ENCODE data around the gene HOXD10.

HOXD10 gene

DNA sequence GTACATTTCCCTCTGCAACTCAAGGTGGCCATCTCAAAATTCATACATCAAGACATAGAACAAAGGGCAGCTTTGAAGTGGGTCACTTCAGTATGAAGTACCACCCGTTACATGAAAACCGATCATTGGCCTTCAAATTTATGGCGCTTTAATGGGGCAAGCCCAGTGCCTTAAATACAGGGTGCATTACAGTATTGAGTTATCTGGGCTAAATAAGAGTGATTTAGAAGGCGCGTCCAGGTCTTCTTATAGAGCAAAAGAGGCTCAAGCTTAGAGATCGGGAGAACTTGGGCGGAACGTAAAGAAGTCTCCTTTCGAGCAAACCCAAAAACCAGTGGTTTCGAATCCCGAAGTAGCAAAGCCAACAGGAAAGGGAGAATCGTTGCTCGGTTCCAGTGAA is 47.6 kb downstream of the HOXD10 start:
- TF ChIP-seq, protein P1, sequence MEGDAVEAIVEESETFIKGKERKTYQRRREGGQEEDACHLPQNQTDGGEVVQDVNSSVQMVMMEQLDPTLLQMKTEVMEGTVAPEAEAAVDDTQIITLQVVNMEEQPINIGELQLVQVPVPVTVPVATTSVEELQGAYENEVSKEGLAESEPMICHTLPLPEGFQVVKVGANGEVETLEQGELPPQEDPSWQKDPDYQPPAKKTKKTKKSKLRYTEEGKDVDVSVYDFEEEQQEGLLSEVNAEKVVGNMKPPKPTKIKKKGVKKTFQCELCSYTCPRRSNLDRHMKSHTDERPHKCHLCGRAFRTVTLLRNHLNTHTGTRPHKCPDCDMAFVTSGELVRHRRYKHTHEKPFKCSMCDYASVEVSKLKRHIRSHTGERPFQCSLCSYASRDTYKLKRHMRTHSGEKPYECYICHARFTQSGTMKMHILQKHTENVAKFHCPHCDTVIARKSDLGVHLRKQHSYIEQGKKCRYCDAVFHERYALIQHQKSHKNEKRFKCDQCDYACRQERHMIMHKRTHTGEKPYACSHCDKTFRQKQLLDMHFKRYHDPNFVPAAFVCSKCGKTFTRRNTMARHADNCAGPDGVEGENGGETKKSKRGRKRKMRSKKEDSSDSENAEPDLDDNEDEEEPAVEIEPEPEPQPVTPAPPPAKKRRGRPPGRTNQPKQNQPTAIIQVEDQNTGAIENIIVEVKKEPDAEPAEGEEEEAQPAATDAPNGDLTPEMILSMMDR (IDR thresholded peaks at IDR 0.05; ENCODE audit: low read depth, low read length), result no peak
- H3K4me3 ChIP-seq (ENCODE audit: low read depth, low read length), result no peak overlapping the region

DNA sequence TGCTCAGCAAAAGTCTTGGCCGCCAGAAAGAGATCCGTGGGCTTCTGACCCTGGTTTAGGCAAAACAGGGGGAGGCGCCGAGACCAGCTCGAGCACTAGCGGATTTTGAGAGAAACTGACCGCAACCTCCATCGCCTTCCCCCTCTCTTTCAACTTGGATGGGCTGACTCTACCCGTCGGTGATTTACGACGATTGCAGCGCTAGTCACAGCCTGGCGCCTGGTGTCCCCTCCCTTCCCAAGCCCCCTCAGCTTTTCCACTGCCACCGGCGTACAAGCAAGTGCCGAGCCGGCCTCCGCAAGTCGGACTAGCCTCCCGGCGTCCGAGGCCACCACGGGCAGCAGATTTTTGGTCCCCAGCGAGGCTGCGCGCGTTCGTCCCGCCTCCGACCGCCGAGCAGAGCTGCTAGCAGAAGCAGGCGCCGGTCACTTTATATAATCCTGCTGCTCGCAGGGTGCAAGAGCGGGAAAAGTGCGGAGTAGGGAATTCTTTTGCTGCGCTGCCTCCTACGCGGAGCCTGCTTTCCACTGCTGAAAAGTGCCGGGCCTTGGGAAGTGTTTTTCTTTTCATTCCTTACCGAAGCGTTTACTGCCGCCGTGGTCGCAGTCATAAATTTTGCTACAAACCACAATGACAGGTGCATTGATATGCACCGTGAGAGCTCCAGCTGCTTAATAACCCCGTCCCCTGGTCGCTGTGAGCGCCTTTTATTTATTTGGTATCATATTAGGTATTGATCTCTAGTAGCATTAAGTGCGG is 48.2 kb downstream of the HOXD10 start:
- TF ChIP-seq, protein P1 (IDR thresholded peaks at IDR 0.05; ENCODE audit: low read depth, low read length), result no peak
- H3K4me3 ChIP-seq (ENCODE audit: low read depth, low read length), result no peak overlapping the region

DNA sequence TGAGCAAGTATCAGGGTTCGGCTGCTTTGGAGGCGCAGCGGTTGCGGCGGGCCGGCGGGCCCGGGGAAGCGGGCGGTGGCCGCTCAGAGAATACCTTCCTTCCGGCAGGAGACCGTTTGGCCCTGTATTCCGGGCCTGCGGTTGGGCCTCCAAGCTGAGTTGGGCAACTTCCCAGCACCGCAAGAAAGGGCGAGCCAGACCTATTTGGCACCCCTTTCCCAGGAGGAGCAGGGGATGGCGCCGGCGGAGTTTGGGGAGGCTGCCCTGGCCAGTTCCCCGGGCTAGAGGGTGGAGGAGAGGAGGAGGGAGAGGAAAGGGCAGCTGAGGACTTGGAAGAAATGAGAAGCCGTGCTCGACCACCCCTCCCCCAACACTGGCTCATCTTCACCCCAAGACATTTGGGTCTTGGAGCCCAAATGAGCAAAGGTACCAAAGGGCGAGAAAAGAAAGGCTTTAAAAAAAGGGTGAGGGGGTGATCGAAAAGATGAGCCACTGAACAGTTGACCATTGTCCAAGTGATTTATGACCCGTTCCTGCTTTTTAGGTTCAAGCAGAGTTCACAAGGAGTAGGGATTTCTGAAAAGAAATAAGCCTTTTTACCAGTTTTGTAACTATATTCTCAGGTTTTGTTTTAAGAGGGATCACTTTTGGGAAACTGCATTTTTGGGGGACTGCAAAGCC is 48.9 kb downstream of the HOXD10 start:
- H3K4me3 ChIP-seq (ENCODE audit: low read depth, low read length), result no peak overlapping the region

DNA sequence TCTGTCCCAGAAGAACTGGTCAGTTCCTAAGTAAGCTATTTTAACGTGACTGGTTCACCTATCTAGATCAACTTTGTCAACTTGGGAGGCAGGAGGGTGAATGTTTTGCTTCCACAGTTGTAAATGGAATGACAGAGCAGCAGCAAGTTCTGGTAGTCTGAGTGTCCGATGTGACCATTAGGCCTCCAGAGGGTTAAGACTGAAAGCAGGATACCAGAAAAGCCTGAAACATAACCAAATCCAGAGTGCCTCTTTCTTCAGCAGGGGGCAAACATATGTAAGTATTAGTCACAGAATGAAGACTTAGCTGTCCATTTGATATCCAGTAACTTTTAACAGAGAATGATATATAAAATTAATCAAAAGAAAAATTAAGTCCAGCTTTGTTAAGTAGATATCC is 49.7 kb downstream of the HOXD10 start:
- TF ChIP-seq, protein P1 (IDR thresholded peaks at IDR 0.05; ENCODE audit: low read depth, low read length), result no peak
- H3K4me3 ChIP-seq (ENCODE audit: low read depth, low read length), result no peak overlapping the region

More for the DNA sequence above, 48.9 kb downstream of the HOXD10 start:
- TF ChIP-seq, protein P1 (IDR thresholded peaks at IDR 0.05; ENCODE audit: low read depth, low read length), result no peak

DNA sequence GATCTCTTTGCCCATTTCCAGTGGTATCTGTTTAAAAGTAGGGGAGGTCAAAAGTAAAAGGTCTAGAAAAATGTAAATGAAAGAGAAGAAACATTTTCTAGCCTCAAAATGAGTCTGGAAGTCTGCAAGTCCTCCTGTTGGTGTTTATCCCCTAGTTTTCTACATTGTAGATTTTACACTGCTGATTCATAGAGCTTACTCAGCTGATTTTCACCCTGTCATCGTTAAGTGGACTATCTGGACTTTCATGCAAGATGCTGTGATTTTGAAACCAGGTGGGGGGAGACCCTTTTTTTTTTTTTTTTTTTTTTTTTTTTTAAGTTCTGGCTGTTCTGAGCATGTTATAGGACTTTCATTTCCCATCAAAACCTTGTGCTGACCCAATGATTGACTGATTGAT is 50.8 kb downstream of the HOXD10 start:
- H3K4me3 ChIP-seq (ENCODE audit: low read depth, low read length), result no peak overlapping the region
- TF ChIP-seq, protein P1 (IDR thresholded peaks at IDR 0.05; ENCODE audit: low read depth, low read length), result no peak

DNA sequence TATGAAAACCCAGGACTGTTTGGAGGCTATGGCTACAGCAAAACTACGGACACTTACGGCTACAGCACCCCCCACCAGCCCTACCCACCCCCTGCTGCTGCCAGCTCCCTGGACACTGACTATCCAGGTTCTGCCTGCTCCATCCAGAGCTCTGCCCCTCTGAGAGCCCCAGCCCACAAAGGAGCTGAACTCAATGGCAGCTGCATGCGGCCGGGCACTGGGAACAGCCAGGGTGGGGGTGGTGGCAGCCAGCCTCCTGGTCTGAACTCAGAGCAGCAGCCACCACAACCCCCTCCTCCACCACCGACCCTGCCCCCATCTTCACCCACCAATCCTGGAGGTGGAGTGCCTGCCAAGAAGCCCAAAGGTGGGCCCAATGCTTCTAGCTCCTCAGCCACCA is 52.6 kb downstream of the HOXD10 start:
- TF ChIP-seq, protein P1 (IDR thresholded peaks at IDR 0.05; ENCODE audit: low read depth, low read length), result no peak

More for the DNA sequence above, 52.6 kb downstream of the HOXD10 start:
- no peak overlapping the region for H3K4me3 ChIP-seq (ENCODE audit: low read depth, low read length)

All from WI38 (cell line).